ENCODE results near the gene ARHGEF28.

The ARHGEF28 gene

GRCh38 chr5:73692166-73692640 lies 66.2 kb downstream of the ARHGEF28 start:
- DNase-seq (ENCODE audit: low spot score) = no peak

GRCh38 chr5:73692981-73693380 lies 67.0 kb downstream of the ARHGEF28 start:
- no peak for DNase-seq (ENCODE audit: low spot score)

- DNase-seq (ENCODE audit: low spot score) = no peak
Measured at GRCh38 chr5:73693573-73694061, 67.6 kb downstream of the ARHGEF28 start.

GRCh38 chr5:73694089-73694488 lies 68.1 kb downstream of the ARHGEF28 start:
- no peak for DNase-seq (ENCODE audit: low spot score)

GRCh38 chr5:73698011-73698410 lies 72.0 kb downstream of the ARHGEF28 start:
- no peak for DNase-seq (ENCODE audit: low spot score)

- DNase-seq (ENCODE audit: low spot score) = no peak
Measured at GRCh38 chr5:73701566-73701965, 75.6 kb downstream of the ARHGEF28 start.

- no peak for DNase-seq (ENCODE audit: low spot score)
Measured at GRCh38 chr5:73702534-73702933, 76.5 kb downstream of the ARHGEF28 start.

GRCh38 chr5:73702951-73703350 lies 77.0 kb downstream of the ARHGEF28 start:
- DNase-seq (ENCODE audit: low spot score) = no peak

- DNase-seq (ENCODE audit: low spot score) = no peak
Measured at GRCh38 chr5:73705364-73705763, 79.4 kb downstream of the ARHGEF28 start.

- DNase-seq (ENCODE audit: low spot score) = no peak
Measured at GRCh38 chr5:73706963-73707362, 81.0 kb downstream of the ARHGEF28 start.

- no peak for DNase-seq (ENCODE audit: low spot score)
Measured at GRCh38 chr5:73709536-73710129, 83.6 kb downstream of the ARHGEF28 start.

- DNase-seq (ENCODE audit: low spot score) = no peak
Measured at GRCh38 chr5:73716284-73716808, 90.3 kb downstream of the ARHGEF28 start.

GRCh38 chr5:73718762-73719161 lies 92.8 kb downstream of the ARHGEF28 start:
- DNase-seq (ENCODE audit: low spot score) = no peak

- no peak for DNase-seq (ENCODE audit: low spot score)
Measured at GRCh38 chr5:73719632-73720031, 93.6 kb downstream of the ARHGEF28 start.

GRCh38 chr5:73722231-73722630 lies 96.2 kb downstream of the ARHGEF28 start:
- no peak for DNase-seq (ENCODE audit: low spot score)

- no peak for DNase-seq (ENCODE audit: low spot score)
Measured at GRCh38 chr5:73726071-73726470, 100.1 kb downstream of the ARHGEF28 start.

- no peak for DNase-seq (ENCODE audit: low spot score)
Measured at GRCh38 chr5:73726606-73727231, 100.7 kb downstream of the ARHGEF28 start.

GRCh38 chr5:73727470-73727869 lies 101.5 kb downstream of the ARHGEF28 start:
- no peak for DNase-seq (ENCODE audit: low spot score)

GRCh38 chr5:73728493-73729273 lies 102.7 kb downstream of the ARHGEF28 start:
- no peak for DNase-seq (ENCODE audit: low spot score)

- DNase-seq (ENCODE audit: low spot score) = no peak
Measured at GRCh38 chr5:73729329-73729728, 103.3 kb downstream of the ARHGEF28 start.

- no peak for DNase-seq (ENCODE audit: low spot score)
Measured at GRCh38 chr5:73732045-73732444, 106.0 kb downstream of the ARHGEF28 start.

- DNase-seq (ENCODE audit: low spot score) = no peak
Measured at GRCh38 chr5:73733219-73733618, 107.2 kb downstream of the ARHGEF28 start.
